Measurements from ENCODE around the gene GSS. TPM values are rescaled to one million over a fixed set of nuclear protein-coding genes. Genes with fewer than 3 reads are reported as not detected.

Gene GSS
- total RNA-seq, 1 donor from 2014 or later = 30.0 TPM

DNA sequence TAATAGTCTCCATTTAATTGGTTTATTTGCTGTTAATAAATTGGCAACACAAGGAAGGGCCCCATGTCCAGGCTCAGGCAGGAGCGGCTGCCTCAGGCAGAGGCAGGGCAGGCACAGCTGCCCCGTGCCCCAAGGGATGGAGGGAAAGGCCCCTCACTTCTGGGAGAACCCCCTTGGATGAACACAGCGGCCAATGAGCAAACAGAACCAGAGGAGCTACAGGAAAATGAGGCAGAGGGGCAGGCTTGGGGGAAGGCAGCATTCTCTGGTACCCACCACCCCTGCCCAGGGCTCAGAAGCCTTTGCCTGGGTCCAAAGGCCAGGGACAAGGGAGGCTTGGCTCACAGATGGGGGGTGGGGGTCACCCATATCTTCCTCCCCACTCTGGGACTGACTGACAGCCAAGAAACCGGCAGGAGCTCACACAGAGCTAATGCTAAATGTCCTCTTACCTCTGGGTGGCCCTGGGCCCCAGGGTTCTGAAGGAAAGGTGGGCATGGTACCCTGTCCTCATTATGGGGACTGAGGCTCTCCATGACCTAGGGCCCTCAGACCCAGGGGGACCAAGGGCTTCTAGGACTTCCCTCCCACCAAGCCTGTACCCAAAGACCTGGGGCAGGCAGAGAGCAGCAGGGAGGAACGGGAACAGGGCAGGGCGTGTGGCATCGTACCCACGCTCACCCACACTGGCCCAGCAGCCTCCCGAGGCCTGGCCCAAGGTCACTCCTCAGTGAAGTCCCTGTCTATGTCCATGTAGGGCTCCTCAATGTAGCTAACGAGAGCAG lies 47.0 kb upstream of the GSS start:
- ATAC-seq = no peak
- H3K27ac ChIP-seq = no peak overlapping the region
- DNase-seq = no peak
- H3K4me1 ChIP-seq = no peaks in the 10 kb centered on the region
- intact Hi-C loops (cut with DNase I) = no loop called here
- peaks cover 98% of the 10 kb centered on the region for H3K36me3 ChIP-seq
- H3K27me3 ChIP-seq = no peaks in the 10 kb centered on the region
- no peak overlapping the region for H3K4me3 ChIP-seq
- TF ChIP-seq, protein P1, sequence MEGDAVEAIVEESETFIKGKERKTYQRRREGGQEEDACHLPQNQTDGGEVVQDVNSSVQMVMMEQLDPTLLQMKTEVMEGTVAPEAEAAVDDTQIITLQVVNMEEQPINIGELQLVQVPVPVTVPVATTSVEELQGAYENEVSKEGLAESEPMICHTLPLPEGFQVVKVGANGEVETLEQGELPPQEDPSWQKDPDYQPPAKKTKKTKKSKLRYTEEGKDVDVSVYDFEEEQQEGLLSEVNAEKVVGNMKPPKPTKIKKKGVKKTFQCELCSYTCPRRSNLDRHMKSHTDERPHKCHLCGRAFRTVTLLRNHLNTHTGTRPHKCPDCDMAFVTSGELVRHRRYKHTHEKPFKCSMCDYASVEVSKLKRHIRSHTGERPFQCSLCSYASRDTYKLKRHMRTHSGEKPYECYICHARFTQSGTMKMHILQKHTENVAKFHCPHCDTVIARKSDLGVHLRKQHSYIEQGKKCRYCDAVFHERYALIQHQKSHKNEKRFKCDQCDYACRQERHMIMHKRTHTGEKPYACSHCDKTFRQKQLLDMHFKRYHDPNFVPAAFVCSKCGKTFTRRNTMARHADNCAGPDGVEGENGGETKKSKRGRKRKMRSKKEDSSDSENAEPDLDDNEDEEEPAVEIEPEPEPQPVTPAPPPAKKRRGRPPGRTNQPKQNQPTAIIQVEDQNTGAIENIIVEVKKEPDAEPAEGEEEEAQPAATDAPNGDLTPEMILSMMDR (IDR thresholded peaks at IDR 0.05) = no peak
- no peaks in the 10 kb centered on the region for H3K9me3 ChIP-seq

DNA sequence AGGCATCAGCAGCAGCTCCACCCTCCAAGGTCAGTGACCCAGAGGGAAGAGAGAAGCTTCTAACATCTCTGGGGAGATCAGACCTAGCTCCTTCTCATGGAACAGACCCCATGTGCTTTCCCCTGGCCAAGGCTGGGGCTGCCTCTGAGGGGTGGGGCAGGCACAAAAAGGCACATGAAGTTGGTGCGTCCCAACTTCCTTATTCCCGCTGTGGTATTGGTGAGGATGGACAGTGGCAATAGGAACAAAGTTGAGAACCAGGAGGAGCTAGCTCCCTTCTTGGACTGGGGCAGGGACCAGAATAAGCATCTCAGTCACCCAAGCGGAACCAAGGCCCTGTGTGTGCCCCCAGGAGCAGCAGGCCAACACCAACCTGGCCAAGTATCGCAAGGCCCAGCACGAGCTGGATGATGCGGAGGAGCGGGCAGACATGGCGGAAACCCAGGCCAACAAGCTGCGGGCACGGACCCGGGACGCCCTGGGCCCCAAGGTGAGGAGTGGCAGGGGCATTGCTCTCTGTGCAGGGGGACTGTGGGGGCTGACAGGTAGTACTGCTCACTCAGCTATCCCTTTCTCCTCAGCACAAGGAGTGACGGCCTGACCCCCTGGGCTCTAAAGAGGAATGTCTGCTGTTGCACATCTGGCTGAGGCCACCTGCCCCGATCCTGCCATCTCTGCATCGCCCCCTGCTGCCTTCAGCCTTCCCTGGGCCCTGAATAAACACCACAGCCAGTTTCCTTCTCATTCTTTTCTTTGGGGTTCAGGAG lies 46.2 kb upstream of the GSS start:
- Histone ChIP-seq H3K27ac (no peak overlapping the region), H3K9me3 (no peaks in the 10 kb centered on the region), H3K4me3 (no peak overlapping the region), H3K4me1 (no peaks in the 10 kb centered on the region), H3K27me3 (no peaks in the 10 kb centered on the region), H3K36me3 (peaks cover 92% of the 10 kb centered on the region)
- DNase-seq = no peak
- ATAC-seq = no peak
- intact Hi-C loops (cut with DNase I) = no loop called here
- TF ChIP-seq, protein P1 (IDR thresholded peaks at IDR 0.05) = peak; percentile 7

DNA sequence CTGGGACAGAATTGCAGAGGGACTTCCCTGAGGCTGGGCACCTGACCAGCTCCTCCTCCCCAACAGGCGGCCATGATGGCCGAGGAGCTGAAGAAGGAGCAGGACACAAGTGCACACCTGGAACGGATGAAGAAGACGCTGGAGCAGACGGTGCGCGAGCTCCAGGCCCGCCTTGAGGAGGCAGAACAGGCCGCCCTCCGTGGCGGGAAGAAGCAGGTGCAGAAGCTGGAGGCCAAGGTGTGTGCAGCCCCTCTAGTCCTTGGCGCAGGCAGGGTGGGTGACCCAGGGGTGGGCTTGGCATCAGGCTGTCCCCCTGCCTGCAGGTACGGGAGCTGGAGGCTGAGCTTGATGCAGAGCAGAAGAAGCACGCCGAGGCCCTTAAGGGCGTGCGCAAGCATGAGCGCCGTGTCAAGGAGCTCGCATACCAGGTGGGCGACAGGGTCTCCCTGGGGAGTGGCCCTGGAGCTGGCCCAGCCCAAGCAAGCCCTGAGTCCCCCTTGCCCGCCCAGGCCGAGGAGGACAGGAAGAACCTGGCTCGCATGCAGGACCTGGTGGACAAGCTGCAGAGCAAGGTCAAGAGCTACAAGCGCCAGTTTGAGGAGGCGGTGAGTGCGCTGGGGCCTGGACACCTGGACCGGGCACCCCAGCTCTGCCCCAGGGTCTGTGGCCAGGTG lies 45.5 kb upstream of the GSS start:
- peaks cover 92% of the 10 kb centered on the region for H3K36me3 ChIP-seq
- ATAC-seq = no peak
- DNase-seq = no peak
- no peaks in the 10 kb centered on the region for H3K27me3 ChIP-seq
- TF ChIP-seq, protein P1 (IDR thresholded peaks at IDR 0.05) = no peak
- H3K27ac ChIP-seq = no peak overlapping the region
- no peaks in the 10 kb centered on the region for H3K4me1 ChIP-seq
- no peak overlapping the region for H3K4me3 ChIP-seq
- H3K9me3 ChIP-seq = no peaks in the 10 kb centered on the region
- intact Hi-C loops (cut with DNase I) = no loop called here

DNA sequence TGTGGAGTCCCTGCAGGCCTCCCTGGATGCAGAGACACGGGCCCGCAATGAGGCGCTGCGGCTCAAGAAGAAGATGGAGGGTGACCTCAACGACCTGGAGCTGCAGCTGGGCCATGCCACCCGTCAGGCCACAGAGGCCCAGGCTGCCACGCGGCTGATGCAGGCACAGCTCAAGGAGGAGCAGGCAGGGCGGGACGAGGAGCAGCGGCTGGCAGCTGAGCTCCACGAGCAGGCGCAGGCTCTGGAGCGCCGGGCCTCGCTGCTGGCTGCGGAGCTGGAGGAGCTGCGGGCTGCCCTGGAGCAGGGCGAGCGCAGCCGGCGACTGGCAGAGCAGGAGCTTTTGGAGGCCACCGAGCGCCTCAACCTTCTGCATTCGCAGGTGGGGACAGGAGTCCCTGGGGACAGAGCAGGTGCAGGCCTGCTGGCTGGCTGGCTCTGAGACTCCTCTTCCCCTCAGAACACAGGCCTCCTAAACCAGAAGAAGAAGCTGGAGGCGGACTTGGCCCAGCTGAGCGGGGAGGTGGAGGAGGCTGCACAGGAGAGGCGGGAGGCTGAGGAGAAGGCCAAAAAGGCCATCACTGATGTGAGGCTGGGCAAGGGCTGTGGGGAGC lies 44.8 kb upstream of the GSS start:
- H3K4me3 ChIP-seq = no peak overlapping the region
- intact Hi-C loops (cut with DNase I) = no loop called here
- no peak overlapping the region for H3K27ac ChIP-seq
- no peaks in the 10 kb centered on the region for H3K9me3 ChIP-seq
- ATAC-seq (no peak), DNase-seq (no peak)
- H3K36me3 ChIP-seq = peaks cover 92% of the 10 kb centered on the region
- no peaks in the 10 kb centered on the region for H3K4me1 ChIP-seq
- H3K27me3 ChIP-seq = no peaks in the 10 kb centered on the region
- TF ChIP-seq, protein P1 (IDR thresholded peaks at IDR 0.05) = no peak

DNA sequence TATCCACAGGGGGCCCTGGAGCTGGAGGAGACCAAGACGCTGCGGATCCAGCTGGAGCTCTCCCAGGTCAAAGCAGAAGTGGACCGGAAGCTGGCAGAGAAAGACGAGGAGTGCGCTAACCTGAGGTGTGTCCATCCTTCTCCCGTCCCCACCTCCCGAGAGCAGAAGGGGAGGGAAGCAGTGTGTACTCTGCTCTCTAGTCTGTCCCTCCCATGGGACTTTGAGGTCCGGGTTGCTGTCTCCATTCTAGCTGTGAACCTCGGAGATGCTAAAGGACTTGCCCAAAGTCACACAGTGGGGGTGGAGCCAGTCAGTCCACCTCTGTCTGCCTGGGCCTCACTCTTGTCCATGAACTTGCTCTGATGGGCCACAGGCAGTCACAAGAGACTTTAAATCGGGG lies 44.2 kb upstream of the GSS start:
- DNase-seq = no peak
- ATAC-seq = no peak
- intact Hi-C loops (cut with DNase I) = no loop called here
- no peaks in the 10 kb centered on the region for H3K27me3 ChIP-seq
- no peaks in the 10 kb centered on the region for H3K9me3 ChIP-seq
- H3K36me3 ChIP-seq = peaks cover 88% of the 10 kb centered on the region
- H3K4me1 ChIP-seq = no peaks in the 10 kb centered on the region
- no peak overlapping the region for H3K4me3 ChIP-seq
- H3K27ac ChIP-seq = no peak overlapping the region
- TF ChIP-seq, protein P1 (IDR thresholded peaks at IDR 0.05) = no peak
